HG03103 (cell line): Measurements from ENCODE around the gene PLAU.
"Not testable (repeated sequence)": the region's sequence is repeated elsewhere in the genome, so short reads cannot be mapped to it uniquely, and the experiment has no call there.

Experiments used
- ATAC-seq: cut with Tn5 transposase; IDR thresholded peaks from one replicate; pipeline ENCODE4 v1.9.1; 2021; ENCODE audit warnings: low read depth; ENCODE audit not compliant: unreplicated experiment

PLAU gene

DNA sequence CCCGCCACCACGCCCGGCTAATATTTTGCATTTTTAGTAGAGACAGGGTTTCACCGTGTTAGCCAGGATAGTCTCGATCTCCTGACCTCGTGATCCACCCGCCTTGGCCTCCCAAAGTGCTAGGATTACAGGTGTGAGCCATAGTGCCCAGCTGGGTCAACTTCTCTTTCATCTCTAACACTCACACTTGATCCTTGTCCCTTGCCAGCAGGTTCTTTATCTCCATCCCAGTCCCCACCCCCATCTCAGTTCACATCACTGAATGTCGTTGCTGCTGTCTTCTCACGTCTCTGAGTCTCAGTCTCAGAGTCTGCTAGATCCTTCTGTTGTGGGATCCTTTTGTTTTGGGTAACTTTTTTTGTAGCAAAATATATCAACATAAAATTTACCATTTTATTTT is 15.6 kb upstream of the PLAU start:
- ATAC-seq, result not testable (repeated sequence)

DNA sequence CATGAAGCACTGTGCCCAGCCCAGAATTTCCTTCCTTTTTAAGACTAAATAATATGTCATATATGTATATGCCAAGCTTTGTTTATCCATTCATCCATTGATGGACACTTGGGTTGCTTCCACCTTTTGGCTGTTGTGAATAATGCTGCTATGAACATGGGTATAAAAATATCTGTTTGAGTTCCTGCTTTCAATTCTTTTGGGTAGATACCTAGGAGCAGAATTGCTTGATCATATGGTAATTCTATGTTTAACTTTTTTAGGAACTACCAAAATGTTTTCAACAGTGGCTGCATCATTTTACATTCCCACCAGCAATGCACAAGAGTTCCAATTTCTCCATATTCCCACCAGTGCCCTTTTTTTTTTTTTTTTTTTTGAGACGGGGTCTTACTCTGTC is 13.2 kb upstream of the PLAU start:
- no peak for ATAC-seq

DNA sequence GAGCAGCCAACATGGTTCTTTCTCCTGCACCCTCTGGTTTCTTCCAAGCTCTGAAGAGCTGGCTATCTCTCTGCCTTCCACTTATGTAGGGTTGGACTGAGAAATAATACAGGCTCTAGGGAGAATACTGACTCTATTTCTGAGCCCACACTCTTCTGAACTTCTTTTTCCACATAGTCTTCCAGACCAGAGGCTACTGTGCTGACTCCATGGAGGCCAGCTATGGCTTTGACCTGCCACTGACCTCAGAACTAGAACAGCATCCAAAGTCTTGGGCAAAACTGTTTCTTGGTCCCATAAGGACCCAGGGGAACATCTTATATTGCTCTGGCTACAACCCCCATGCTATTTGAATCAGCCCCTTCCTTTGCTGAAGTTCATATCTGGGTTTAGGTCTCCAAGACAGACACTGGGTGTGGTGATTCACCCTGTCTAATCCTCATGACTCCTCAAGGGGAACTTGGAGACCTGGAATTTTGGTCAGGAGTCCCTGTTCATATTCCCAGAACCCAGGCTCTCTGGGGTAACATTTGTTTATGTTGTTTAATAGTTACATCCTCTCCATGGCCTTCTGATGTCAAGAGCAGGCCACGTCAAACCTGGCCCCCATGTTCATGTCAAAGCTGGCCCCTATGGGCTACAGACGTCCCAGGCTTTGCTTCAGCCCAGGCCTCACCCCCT is 12.1 kb upstream of the PLAU start:
- no peak for ATAC-seq

DNA sequence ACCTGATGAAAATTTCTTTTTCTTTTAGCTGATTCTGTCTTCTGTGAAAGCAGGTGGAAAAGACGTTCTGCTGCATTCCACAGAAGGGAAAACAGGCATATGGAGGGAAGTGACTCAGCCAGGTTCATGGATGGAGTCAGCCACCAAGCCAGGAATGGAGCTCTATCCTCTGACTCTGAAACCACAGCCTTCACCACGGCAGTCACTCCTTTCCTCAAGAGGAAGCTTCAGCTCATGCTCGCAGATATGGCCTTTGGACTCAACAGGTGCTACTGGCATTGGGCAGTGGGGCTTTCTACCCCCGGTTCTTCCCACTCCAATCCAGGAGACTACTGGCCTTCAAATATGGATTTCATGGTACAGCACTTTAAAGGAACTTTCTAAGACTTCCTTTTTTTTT is 11.5 kb upstream of the PLAU start:
- no peak for ATAC-seq

DNA sequence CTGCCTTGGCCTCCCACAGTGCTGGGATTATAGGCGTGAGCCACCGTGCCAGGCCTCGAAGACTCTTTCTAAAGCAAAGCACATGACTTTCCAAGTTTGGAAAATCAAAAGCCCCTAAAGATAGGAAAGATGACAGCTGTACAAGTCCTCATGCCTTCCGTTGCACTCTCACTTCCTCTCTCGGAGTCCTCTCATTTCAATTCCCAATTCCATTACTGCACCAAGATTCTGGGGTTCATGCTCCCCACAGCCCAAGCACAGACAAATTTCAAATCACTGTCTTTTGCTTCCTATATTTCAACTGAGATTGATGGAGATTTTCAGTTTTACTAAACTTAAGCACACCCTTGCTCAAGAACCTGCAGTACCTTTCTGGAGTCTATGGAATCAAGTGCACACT is 10.9 kb upstream of the PLAU start:
- ATAC-seq, result no peak

DNA sequence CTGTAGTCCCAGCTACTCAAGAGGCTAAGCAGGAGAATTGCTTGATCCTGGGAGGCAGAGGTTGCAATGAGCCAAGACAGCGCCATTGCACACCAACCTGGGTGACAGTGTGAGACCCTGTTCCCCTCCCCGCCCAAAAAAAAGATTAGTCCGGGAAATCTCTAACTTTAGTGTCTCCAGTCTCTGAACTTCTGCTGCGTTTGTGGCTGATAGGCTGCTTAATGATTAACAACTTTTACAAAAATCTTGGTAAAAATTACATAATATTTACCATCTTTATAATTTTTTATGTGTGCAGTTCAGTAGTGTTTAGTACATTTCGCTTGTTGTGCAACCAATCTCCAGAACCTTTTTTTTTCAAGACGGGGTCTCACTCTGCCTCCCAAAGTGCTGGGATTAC is 9.7 kb upstream of the PLAU start:
- ATAC-seq, result no peak

DNA sequence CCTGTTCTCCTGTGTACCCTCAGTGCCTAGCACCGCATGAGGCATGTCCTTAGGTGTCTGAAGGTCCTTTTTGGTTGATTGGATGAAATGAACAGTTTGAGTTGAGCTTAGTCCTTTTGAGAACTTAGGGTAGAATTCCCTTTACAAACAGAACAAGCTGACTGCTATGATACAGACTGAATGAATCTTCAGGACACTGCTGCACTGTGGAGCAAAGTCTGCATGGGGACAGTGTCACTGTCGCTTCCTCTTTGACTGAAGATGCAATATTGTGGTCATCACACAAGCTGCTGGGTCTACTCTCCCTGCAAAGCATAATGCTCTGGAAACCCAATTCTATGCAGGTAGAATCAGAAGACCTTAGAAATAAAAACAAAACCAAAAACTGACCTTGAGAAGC is 8.6 kb upstream of the PLAU start:
- no peak for ATAC-seq

DNA sequence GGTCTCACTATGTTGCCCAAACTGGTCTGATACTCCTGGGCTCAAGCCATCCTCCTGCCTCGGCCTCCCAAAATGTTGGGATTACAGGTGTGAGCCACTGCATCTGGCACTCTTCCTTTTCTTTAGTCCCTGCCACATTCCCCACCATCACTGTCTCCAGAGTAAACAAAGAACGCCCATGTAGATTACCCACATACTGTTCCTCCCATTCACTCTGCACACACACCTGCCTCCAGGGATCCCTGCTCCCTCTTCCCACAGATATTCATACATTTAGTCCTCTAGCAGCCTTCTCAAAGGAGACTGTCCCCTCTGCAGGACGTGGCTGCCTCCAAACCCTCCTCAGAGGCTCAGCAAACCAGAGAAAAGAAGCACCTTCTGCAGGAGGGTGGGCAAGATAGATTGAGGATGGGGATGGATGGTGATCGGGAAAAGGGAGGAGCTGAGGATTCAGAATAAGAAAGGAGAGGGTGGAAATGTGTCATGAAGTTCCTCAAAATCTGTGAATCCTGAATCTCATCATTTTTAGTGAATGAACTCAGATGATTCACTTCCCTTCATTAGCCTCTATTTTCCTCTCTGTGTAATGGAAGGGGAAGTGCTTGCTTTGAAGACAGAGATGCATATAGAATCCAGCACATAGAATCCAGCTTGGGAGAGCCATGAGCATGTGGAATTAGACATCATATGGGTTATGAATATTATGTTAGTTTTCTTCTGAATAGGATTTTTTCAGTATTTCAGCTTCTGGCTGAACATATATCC is 5.5 kb upstream of the PLAU start:
- ATAC-seq, result no peak

DNA sequence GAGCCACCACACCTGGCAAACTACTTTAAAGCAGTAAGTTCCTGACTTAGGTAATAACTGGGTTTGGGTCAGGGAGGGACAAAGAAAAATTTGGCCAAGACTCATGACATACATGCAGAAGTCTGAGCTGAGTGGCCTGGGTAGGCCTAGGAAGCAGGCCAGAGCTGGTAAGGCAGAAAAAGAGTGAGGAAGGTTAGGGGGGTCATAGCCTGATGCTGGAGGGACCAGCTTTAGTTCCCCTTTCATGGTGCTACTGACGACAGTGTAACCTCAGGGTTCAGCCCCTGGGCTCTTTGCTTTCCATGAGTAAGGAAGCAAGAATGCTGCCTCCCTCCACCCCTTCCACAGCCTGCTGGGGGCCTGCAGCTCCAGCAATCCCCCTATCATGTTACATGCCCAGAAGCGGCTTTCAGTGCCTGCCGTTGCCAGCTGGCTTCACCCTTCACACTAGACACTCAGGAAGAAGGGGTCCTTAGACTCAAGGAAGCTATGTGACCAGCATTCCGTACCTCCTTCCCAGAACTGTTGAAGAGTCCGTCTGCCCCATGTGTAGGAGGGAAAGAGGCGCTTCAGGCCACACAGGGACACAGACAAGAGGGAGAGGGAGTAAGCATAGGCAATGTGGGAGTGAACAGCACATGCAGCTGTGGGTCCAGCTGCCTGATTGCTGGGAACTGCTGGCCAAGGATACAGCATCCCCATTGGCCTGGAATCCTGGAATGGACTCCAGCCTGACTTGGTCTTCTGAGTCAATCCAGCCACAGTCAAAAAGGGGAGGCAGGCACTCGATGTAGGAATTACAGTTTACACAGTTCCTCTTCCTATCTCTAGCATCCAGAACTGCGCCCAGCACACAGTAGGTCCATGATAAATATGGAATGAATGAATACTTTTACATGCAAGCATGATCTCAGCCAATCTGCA is 4.1 kb upstream of the PLAU start:
- no peak for ATAC-seq

DNA sequence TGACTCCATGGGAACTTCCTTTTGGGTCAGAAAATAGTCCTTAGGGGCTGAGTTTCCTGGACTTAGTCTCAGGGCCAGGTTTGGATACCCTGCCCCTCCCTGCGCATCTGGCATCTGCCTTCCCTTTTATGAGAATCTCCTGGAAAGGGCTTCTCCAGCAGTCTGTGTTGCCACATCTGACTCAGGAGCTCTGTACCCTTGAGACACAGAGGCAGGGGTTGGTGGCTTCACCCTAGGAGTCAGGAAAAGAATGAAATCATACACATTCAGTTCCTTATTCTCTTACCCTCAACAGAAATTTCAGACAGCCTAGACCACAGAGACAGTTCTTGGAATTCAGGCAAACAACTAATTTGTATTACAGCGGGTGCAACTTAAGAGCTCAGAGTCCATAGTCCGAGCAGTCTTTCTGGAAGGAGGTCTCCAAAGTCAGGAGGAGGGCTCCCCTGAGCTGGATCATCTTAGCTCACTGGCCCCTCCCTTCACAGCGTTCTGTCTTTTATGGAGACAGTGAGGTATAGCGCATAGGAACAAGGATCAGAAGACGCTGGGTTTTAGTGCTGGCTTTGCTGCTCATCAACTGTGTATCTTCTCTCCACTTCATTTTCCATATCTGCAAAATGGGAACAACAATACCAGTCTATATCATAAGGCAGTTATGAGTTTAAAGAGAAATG is 3.0 kb upstream of the PLAU start:
- ATAC-seq, result no peak

DNA sequence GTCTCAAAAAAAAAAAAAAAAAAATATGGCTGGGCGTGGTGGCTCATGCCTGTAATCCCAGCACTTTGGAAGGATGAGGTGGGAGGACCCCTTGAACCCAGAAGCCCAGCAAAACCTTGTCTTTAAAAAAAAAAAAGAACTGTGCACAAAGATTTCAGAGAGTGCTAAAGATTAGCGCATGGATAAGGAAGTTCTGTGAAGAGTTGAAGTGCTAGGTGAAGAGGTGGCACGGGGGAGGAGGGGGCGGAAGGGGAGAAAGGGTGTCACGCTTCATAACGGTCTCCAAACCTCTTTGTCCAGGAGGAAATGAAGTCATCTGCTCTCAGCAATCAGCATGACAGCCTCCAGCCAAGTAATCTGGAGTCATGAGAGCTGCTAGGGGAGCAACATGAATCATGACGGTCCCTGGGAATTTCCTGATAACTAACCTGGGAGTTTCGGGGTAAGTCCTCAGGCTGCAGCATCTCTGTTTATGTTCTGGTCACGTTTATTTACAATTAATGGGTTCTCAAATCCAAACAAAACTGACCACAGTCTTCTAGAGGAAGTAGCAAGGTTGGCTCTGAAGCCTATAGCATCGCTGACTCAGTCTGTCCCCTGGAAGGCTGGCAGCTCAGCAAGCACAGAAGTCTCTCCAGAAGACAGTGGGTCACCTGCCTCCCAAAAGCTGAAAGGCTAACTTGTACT is 1.9 kb upstream of the PLAU start:
- ATAC-seq, result no peak

DNA sequence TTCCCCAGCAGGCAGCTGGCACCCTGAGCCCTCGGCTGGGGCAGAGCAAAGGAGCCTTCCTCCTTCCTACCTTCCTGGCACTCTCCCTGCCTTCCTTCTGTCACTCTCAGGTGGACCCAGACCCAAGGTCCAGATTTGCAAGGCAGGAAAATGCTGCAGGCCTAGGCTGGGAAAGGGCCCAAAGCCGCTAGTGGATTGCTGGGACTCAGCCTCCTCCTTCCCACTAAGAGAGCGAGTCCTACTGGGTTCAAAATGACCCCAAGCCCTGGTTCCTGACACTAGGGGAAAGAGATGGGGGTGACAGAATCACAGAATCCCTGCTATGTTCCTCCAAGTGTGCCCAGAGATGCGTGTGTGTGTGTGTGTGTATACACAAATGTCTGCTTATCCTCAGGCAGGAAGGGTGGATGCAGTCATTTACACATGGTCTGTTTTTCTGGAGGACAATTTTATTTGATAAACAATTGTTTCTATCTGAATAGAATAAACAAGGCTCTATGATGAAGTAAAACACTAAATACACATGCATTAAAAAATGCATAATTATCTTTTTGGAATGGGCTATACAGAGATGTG is 1.3 kb upstream of the PLAU start:
- no peak for ATAC-seq

DNA sequence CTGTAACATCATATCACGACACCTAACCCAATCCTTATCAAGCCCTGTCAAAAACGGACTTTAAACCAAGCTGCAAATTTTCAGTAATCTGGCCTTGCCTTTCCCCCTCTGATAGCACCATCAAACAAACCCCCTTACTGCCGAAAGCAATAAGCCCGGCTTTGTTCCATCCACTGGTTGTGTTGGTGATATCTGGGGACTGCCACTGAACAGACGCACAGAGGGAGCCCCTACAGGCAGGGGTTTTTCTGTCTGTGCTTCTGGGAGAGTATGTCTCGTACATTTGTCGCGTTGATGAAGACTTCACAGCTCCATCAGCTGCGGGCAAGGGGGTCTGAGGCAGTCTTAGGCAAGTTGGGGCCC is 550 bp upstream of the PLAU start:
- ATAC-seq, result no peak

DNA sequence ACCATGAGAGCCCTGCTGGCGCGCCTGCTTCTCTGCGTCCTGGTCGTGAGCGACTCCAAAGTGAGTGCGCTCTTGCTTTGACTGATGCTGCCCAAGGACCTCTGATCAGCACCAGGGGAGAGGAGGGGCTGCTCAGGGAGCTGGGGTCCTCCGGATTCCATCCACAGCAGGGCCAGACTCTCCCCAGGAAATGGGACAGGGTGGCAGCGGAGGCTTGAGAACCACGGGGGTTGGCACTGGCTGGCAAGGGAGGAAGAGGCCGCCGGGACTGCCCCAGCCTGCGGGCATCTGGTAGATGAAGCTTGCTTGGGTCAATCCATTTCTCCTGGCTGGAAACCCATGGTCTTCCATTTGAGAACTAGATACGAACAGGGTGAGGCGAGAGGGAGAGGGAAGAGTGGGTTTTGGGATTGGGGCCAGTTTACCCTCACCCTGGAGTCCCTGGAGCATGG is 647 bp downstream of the PLAU start:
- no peak for ATAC-seq

DNA sequence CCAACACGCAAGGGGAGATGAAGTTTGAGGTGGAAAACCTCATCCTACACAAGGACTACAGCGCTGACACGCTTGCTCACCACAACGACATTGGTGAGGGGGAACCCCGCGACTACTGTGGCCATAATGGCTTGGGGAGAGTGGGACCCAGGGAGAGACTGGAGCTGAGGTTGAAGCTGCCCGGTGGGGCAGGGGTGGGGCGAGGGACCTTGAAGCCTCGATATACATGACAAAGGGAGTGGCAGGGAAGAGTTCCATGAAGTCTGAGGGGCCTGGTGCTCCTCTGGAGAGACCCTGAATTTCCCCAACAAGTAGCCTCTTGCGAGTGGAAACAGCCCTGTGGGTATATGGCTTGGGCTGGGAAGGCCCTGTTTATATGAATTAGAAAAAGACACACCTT is 3.1 kb downstream of the PLAU start:
- no peak for ATAC-seq

DNA sequence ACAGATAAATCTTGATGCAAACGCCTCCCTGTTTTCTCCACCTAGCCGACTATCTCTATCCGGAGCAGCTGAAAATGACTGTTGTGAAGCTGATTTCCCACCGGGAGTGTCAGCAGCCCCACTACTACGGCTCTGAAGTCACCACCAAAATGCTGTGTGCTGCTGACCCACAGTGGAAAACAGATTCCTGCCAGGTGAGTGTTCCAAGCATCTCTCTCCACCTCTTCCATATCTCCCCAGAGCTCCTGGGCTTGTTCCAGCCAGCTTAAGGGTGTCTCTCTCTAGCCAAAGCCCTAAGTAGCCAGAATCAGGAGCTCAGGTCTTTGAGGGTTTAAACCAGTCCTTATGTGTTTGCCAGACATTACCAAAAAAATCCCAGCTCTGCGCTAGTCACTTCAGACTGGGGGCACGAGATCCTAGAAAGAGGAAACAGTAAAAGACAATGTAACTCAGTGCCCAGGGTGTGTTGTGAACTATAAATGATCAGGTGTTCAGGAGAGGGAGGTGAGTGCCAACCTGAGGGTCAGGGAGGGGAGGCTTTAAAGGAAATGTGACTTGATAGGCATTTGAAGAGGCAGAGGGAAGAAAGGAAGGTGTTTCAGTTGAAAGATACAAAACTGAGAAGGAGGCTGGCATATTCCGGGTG is 4.4 kb downstream of the PLAU start:
- ATAC-seq, result no peak

DNA sequence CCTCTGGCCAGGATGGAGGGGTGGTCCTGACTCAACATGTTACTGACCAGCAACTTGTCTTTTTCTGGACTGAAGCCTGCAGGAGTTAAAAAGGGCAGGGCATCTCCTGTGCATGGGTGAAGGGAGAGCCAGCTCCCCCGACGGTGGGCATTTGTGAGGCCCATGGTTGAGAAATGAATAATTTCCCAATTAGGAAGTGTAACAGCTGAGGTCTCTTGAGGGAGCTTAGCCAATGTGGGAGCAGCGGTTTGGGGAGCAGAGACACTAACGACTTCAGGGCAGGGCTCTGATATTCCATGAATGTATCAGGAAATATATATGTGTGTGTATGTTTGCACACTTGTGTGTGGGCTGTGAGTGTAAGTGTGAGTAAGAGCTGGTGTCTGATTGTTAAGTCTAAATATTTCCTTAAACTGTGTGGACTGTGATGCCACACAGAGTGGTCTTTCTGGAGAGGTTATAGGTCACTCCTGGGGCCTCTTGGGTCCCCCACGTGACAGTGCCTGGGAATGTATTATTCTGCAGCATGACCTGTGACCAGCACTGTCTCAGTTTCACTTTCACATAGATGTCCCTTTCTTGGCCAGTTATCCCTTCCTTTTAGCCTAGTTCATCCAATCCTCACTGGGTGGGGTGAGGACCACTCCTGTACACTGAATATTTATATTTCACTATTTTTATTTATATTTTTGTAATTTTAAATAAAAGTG is 6.0 kb downstream of the PLAU start:
- ATAC-seq, result no peak

DNA sequence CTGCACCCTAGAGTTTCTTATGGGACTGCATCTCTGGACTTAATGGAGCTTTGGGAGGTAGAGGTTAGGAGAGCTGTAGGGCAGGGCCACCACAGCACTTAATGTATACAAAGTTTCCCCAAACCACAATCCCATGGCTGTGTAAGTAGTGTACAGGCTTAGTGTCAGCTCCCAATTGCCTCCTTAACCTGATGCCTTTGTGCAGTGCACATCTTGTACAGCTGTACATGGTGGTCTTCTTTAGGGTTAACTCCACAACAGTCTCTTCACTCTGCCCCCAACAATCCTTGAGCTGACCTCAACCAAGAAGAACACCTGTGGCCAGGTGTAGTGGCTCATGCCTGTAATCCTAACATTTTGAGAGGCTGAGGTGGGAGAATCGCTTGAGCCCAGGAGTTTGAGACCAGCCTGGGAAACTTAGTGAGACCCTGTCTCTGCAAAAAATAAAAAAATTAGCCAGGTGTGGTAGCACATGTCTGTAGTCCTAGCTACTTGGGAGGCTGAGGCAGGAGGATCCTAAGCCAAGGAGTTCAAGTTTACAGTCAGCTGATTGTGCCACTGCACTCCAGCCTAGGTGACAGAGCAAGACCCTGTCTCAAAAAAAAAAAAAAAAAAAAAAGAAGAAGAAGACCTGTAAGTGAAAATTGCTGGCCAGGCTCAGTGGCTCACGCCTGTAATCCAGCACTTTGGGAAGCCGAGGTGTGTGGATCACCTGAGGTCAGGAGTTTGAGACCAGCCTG is 6.8 kb downstream of the PLAU start:
- no peak for ATAC-seq
